Medulla oblongata (tissue), 1 donor: Measurements from ENCODE around the gene MAGI2.

Experiments
- DNase-seq: peaks from one replicate; pipeline ENCODE4 v3.0.0-alpha.2; 2015; ENCODE audit errors: extremely low spot score

Gene MAGI2

DNA sequence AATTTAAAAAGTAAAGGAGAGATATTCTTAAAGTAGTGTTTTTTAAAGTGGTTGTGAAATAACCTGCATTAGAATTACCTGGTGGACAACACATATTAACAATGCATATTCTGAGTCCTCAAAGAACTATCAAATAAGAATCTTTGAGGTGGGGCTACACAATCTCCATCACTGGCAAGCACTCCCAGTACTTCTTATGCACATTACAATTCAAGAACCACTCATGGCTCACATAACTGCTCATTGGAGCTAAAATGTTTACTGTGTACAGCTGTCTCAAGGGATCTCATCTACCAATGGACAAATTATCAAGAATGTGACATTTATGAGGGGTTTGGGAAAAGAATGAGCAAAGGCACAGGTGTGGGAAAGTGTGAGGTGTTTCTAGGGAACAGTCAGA lies 962.9 kb downstream of the MAGI2 start:
- DNase-seq = no peak

DNA sequence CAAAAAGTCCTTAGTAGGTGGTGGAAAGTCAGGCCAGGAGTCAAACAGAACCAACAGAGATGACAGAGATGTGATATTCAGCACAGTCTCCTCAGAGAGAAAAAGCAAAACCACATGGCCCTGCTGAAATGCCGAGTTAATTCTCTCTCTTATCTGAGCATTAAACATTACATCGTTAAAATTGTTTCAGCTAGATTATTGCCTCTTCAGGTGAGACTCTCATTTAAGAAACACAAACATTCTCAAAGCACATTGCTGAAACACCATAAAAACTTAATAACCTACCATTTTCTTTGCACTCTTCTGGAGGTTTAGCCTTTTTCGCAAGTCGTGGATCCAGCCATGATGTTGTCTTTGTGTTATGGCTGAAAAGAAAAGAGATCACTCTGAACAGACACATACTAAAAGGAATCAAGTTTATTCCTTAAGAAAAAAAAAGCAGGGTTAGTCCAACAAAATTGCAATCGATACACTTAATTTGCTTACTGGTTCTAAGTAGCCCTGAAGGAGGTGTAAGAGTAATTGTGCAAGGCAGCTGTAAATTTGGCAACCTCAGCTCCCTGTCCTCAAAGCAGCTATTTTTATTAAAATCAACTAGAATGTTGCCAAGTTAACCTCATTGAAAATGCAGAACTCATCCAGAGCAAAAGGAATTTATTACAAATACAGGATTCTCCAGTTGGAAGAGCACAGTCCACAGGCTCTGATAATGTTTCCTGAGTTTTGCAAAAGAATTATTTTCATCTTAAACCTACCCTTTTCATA lies 963.8 kb downstream of the MAGI2 start:
- DNase-seq = peak; percentile 55

DNA sequence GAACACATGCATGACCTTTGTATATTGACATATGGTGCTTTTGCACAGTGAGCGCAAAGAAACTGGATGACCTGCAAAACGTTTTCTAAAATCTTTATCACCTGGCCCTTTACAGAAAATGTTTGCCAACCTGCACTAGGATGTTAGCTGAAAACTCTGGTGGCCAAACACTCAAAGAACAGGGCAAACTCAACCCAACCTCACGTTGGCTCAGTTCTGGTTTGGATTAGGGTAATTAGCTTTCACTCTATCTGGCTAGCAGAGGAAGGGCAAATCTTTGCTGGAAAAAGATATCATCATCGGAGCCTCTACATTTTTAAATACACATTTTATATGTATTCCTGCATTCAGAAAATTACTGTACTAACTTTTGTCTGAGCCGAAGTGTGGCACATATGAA lies 966.0 kb downstream of the MAGI2 start:
- DNase-seq = no peak

DNA sequence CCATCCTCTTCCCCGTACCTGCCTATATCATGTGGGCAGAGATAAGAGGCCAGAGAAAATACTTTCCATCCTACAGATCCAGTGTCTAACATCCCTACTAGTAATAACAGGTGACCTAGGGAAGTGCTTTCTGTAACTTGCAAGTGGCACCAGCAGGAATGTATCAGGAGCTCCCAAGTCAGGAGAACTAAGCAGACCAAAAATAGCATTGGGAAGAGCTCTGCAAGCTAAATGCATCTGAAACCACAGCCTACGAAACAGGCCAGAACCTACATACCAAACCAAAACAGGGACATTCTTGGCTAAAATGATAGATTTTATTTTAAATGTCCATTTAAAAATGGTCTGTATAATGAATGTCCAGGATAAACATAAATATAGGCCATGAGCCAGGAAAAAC lies 974.1 kb downstream of the MAGI2 start:
- DNase-seq = no peak

DNA sequence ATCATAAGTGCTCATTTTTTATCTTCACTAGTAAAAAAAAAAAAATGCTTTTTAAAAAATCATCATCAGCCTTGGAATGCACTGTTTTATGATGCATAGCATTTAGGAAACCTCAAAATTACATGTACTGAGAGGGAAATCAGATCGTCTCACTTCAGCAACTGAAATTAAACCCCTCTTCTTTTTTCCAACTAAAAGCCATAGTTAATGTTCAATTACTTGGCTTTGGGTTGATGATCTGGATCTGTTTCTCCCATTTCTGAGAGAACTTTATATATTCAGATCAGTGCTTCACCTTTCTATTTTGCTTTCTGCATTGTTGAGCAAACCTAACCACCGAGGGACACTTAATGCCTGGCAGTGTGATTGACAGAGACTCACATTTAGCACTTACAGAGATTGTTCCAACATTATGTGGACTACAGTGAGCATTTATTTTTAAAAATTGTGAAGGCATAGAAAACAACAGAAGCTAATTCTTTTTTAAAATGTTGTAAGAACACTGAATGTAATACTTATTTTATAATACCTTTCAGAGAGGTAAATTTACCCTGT lies 976.5 kb downstream of the MAGI2 start:
- no peak for DNase-seq

DNA sequence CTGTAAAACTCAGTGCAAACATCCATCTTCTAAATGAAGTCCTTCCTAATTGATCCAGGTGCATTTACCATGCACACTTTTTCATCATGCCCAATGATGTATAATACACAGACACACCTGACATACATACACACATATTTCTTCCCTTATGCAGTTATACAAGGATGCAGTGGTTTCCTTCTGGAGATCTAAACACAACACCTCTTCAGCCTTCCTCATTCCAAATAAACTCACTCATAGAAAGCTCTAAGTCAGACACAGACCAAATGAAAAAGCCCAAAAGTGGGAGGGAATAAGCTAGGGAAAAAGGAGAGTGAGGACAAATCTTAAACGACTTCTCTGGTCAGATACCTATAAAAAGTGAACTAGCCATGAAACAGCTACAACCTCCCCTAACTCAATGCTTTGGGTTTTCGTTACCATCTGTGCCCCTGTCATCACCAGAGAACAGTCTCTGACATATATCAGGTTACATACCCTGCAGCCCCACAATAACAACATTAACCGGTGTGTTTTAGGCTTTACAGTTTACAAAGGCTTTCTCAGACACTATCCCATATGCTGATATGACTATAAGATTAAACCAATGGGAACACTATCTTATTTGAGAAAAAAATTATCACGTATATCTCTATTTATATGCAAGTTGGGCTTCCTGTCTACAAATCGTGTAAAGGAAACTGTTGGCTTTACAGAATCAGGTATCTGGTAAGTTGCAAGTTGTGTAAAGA lies 979.7 kb downstream of the MAGI2 start:
- no peak for DNase-seq

DNA sequence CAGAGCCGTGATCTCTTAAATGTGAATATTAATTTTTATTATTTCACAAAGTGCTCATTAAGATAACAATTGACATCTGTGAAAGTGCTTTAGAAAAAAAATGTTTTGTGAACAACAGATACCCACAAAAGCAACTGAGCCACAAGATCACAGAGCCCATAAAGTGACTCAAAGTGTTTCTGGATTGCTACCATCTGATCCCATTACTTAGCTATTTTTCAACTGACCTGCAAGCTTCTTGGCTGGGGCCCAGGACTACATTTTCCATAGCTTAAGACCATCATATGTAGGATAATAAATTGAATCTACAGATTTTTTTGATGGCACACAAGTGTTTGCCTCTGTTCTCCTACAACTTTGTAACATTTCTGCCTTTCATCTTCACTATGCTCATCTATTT lies 980.4 kb downstream of the MAGI2 start:
- no peak for DNase-seq

DNA sequence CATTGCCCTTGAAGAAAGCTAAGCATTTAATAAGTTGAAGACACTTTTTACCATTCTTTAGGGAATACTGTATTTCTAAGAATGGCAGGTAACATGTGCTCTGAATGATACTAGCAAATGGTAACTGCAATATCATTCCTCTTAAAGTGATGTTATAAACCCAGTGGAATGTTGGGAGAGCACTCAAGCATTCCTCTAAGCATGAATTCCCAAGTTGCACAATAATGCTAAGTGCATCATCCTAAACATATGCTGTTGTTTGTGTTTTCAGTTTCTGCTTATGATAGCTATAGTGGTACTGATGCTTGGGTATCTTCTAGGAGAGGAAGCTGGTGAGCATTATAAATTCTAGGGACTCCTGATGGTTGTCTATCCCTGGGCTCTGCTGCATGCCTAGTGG lies 980.9 kb downstream of the MAGI2 start:
- no peak for DNase-seq

DNA sequence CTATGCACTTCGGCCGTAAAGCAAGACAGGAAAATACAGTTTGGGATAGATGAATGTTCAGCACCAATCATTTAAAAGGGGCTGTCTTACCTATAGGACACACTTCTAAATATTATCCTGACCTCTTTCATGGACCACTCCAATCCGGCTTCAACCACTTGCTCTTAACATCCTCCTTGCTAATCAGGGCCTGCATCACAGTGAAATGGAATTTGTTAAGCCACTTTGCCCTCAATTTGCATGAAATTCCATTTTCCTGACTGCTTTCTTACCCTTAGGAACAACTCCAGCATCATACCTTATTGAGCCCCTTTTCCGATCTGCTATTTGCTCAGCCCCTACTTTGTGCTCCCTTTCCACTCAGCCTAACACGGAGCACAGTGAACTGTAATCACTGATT lies 987.6 kb downstream of the MAGI2 start:
- DNase-seq = no peak

DNA sequence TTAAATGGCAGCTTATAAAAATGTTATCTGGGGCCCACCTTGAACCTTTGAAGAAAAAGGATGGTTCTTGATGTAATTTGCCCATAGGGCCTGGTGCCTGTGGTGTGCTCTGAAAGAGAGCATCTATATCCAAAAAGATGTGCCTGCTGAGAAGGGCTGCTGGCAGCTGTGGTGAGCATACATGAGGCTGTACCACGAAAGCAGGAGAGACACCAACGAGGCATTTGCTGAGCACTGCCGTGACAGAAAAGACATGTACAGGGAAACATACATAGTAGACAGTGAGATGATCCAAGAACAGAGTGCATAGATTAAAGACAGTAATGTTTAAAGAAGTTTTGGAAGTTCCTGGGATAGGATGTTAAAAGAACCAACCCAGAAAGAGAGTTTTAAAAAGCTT lies 990.4 kb downstream of the MAGI2 start:
- no peak for DNase-seq

DNA sequence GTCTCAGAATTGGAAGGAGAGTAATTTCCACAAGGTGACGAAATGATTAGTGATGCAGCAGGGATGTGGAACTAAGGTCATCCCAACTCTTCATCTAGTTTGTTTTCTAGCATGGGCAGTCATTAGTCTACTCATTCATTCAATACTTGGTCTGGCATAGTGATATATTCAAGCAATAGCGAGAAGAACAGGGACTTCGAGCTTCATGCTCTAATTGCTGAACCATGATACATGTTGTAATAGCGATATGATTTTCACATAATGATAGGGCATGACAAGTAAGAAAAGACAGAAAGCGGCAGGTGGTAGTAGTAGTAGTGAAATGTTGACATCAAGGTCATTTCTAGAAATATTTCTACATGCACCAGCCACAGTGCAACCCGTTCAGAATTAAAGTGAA lies 1002.8 kb downstream of the MAGI2 start:
- DNase-seq = no peak

DNA sequence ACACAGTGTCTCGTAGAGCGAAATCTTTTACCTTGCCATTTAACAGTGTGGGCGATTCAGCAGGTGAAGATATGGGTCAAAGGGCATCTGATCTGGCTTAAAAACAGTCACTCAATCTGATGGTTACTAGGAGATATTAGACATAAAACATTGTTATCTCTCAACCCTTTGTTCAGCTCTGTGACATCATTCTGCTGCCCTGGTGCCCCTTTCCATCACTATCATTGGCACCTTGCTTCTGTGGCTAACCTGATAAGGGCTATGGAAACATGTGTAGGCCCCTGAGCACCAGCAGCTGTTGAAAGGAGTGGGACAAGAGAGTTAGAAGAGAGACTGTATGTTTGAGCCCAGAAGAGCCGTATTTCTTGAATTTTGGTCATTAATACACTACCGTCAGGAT lies 1004.6 kb downstream of the MAGI2 start:
- no peak for DNase-seq

DNA sequence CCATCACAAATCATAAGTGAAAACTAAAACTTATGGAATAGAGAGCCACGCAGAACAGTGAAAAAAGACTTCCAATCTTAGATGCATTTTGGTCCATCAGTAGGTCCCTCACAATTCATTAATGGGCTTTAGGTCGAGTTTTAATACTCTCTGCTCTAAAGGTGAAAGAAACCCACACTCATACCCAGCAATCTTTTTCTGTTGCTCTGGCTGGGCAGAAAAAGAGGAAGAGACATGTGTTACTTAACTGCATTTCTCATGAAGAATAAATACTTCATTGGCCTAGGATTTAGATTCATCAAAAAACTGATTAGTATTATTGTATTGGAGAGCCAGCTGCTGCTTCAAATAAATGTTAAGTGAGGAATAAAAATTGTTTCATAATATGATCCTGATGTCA lies 1009.2 kb downstream of the MAGI2 start:
- no peak for DNase-seq

DNA sequence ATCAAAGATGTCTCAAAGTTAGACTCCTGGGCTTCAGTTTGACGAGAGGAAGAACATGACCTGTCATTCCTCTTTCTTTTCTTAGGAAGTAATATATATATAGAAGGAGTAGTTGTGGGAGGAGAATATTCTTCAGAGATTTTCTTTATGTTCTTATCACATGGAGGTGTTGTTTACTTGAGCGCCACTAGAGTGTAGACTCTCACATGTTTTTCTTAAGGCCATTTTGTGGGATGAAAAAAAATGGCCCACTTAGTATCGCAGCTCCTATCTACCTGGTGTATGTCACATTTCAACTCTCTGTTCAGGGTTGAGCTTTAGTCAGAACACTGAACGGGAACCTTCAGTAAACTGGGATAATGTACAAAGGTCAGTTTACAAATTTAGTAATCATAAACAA lies 1009.7 kb downstream of the MAGI2 start:
- DNase-seq = no peak

DNA sequence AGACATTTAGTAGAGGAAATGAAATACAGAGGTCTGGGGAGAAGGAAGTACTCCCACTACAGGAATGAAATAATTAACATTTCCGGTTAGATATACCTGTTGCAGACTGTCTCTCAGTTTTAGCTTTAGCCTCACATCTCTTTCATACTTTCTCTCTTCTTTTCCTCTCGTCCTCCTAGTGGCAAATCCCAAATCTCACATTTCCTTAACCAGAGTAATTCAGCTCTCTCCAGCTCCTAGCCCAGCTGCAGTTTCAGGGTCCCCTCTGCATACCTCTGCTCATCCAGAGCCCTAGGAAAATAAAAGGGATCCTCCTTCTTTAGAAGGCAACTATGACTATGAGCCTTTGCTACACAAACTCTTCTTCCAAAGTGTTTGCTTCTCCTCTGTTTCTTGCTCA lies 1011.7 kb downstream of the MAGI2 start:
- DNase-seq = no peak

DNA sequence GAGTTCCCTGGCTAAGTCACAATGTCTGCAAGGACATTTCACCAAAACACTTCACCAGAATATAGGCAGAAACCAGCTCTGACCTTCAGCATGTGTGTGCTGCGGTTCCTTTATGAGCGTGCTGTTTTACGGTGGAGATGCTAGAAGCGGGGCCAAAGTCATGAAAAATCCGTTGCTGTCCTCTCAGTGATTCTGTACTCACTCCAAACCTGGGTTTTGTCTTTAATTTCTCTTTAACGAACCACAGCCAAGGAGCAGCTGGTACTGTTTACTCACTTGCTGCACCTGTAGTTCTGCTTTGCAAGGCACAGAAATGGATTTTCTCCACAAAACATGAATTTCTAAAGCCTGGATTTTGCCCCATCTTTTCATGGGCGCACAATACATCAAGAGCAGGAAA lies 1015.0 kb downstream of the MAGI2 start:
- DNase-seq = no peak

DNA sequence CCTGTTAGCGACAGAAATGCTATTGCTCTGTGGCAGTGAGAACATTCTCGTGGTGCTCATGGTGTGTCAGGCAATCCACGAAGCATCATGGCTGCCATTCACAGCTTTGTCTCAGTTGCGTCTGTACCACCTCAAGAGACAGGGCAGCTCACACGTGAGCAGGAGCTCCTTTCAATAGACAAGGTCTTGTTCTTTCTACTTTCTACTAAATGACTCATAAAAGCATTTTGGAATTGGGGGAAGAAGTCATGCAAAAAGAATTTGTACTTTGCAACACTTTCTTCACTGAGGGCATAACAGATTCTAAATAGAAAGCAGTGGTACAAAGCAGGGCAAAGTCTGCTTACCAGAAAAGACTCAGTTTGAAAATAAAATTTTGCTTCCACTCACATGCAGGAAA lies 1016.3 kb downstream of the MAGI2 start:
- no peak for DNase-seq

DNA sequence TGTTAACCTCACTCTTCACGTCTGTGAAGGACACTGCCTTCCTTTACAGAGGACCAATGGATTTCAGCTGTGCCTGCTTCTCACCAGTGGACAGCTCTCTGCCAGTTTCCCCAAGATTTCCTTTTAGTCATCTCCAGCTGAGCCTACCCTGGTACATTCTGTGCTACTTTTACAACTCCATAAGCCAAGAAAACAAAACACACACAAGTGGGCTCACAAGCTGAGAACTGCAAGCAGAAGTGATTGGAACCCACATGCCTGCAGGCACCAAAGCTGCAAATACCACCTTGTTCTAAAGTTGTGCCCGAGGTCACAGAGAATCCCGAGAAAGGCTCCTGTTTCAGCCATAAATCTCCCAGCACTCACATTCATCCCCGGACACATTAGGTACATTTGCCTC lies 1018.1 kb downstream of the MAGI2 start:
- DNase-seq = peak; percentile 60

DNA sequence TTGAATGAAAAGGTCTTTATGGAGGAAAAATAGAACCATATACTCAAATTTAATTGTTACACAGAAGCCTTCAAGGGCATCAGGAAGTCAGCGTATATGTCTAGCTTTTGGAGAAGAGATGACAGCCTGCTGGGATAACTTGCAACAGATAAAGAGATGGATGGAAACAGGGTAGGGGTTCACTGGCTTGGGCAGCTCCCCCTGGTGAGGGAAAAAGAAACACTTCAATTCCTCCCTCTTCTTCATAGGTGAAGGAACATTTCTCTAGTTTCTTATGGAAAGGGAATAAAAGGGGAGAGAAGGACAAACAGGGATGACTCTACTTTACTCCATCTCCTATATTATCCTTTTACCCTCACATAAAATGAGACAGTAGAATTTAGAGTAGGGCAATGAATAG lies 1019.2 kb downstream of the MAGI2 start:
- no peak for DNase-seq

DNA sequence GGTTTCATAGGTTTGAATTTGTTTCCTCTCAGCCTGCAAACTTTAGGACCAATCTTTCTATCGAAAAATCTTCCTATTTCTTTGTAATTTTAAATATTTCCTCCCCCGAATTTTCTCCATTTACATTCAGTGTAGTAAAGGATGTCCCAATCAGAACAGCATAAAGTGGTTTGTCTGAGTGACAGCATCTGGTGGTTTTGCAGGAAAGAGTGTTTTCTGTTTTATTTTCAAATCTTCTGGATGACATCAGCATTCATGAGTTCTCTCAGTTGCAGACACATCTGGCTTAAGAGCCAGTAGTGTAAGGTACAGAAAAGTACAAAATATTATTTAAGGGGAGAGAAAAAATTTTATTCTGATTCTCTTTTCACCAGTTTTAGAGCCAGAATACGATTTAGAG lies 1020.0 kb downstream of the MAGI2 start:
- no peak for DNase-seq

DNA sequence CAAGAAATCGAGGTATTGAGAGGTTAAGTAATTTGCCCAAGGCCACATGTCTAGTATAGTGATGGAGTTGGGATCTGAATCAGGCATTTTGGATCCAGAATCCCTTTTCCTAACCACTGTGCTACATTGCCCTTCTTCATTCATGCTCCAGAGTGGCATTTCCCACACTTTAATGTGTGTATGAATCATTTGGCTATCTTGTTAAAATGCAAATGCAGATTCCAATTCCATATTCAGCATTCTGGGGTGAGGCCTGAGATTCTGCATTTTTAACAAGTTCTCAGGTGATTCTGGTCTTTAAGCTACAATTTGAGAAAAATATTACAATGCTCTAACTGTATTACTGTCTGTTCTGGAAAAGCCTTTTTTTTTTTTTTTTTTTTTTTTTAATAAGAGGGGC lies 1023.6 kb downstream of the MAGI2 start:
- no peak for DNase-seq

DNA sequence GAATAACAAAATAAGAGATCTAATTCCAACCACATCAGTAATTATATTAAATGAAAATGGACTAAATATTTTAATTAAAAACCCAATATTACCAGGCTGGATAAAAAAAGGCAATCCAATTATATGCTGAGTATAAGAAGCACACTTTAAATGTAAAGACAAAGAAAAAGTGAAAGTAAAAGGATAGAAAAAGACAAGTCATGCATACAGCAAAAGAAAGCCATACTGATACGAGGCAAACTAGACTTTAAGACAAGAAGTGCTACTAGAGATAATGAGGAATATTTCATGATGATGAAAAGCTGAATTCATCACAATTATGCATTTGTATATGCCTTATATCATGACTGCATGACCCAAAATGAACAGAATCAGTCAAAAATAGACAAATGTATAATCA lies 1026.3 kb downstream of the MAGI2 start:
- no peak for DNase-seq

DNA sequence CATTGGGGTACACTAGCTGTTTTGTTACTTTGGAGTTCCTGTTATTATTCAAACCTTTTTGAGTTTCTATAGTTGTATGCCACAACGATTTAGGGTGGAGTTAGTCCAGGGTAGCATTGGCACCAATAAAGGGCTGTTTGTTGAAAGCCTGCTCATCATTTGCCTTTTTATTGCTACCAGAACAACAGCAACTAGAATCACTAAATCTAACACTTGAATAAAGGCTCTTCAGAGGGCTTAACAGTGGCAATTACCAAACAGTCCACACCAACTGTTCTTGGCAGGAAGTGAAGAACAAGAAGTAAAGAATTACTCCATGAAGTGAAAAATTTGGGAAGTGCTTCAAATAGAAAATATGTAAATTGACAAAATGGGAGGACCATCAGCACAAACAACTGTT lies 1033.5 kb downstream of the MAGI2 start:
- DNase-seq = peak; percentile 72
